Ishikawa (cell line): ENCODE results near the gene KLRC1.

Experiments
- CEBPB ChIP-seq: IDR thresholded peaks from 2 replicates; pipeline ENCODE4 v1.6.1; 2012
- CREB1 ChIP-seq: IDR thresholded peaks from 2 replicates; pipeline ENCODE4 v1.6.1; 2012; ENCODE audit warnings: low read depth
- EGR1 ChIP-seq: IDR thresholded peaks from 2 replicates; pipeline ENCODE4 v1.6.1; 2012
- EP300 ChIP-seq: IDR thresholded peaks from 2 replicates; pipeline ENCODE4 v1.6.1; 2012; ENCODE audit warnings: borderline replicate concordance
- FOXM1 ChIP-seq: IDR thresholded peaks from 2 replicates; pipeline ENCODE4 v1.6.1; 2012; ENCODE audit warnings: low read depth, borderline replicate concordance
- NFIC ChIP-seq: IDR thresholded peaks from 2 replicates; pipeline ENCODE4 v1.6.1; 2012
- RAD21 ChIP-seq: IDR thresholded peaks from 2 replicates; pipeline ENCODE4 v1.6.1; 2012; ENCODE audit warnings: low read depth
- REST ChIP-seq: IDR thresholded peaks from 2 replicates; pipeline ENCODE4 v1.6.1; 2012; ENCODE audit warnings: low read depth, mild to moderate bottlenecking
- TAF1 ChIP-seq: IDR thresholded peaks from 2 replicates; pipeline ENCODE4 v1.6.1; 2012; ENCODE audit warnings: low read depth, mild to moderate bottlenecking
- TCF12 ChIP-seq: IDR thresholded peaks from 2 replicates; pipeline ENCODE4 v1.6.1; 2012; ENCODE audit warnings: low read depth
- TEAD4 ChIP-seq: IDR thresholded peaks from 2 replicates; pipeline ENCODE4 v1.6.1; 2012
- YY1 ChIP-seq: IDR thresholded peaks from 2 replicates; pipeline ENCODE4 v1.6.1; 2012; ENCODE audit warnings: low read depth
- ZBTB7A ChIP-seq: IDR thresholded peaks from 2 replicates; pipeline ENCODE4 v1.6.1; 2012; ENCODE audit warnings: low read depth
- TF ChIP-seq, protein P1 (sequence below): IDR thresholded peaks from 2 replicates; pipeline ENCODE4 v1.6.1; 2012

Gene KLRC1

DNA sequence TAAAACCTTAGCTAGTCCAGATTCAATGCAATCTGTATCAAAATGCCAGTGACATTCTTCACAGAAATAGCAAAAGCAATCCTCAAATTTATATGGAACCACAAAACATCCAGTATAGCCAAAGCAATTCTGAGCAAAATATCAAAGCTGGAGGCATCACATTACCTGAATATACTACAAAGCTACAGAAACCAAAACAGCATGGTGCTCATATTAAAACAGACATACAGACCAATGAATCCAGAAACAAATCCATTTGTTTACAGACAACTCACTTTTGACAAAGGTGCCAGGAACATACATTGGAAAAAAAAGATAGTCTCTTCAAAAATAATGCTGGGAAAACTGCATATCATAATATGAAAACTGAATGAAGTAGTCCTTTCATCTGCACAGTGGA lies 48.4 kb downstream of the KLRC1 start:
- TF ChIP-seq ZBTB7A (no peak), TAF1 (no peak), FOXM1 (no peak), RAD21 (no peak), TCF12 (no peak), CEBPB (no peak), TEAD4 (no peak), NFIC (no peak), YY1 (no peak), EP300 (no peak), REST (no peak)
- TF ChIP-seq, protein P1, sequence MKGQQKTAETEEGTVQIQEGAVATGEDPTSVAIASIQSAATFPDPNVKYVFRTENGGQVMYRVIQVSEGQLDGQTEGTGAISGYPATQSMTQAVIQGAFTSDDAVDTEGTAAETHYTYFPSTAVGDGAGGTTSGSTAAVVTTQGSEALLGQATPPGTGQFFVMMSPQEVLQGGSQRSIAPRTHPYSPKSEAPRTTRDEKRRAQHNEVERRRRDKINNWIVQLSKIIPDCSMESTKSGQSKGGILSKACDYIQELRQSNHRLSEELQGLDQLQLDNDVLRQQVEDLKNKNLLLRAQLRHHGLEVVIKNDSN = no peak

- no peak for TF ChIP-seq YY1
- no peak for TF ChIP-seq NFIC
- TF ChIP-seq TAF1 = no peak
- no peak for TF ChIP-seq TCF12
- no peak for TF ChIP-seq CREB1
- TF ChIP-seq TEAD4 = no peak
- TF ChIP-seq CEBPB = no peak
- TF ChIP-seq, protein P1 = no peak
- TF ChIP-seq REST = no peak
- TF ChIP-seq ZBTB7A = no peak
- no peak for TF ChIP-seq EGR1
- TF ChIP-seq FOXM1 = no peak
- no peak for TF ChIP-seq EP300
These were observed 52.3 kb downstream of the KLRC1 start for GRCh38 chr12:10400829-10401228.

- TF ChIP-seq EGR1 = no peak
- TF ChIP-seq FOXM1 = no peak
- no peak for TF ChIP-seq TAF1
- TF ChIP-seq CEBPB = no peak
These were observed 55.0 kb downstream of the KLRC1 start for GRCh38 chr12:10398168-10398567.

DNA sequence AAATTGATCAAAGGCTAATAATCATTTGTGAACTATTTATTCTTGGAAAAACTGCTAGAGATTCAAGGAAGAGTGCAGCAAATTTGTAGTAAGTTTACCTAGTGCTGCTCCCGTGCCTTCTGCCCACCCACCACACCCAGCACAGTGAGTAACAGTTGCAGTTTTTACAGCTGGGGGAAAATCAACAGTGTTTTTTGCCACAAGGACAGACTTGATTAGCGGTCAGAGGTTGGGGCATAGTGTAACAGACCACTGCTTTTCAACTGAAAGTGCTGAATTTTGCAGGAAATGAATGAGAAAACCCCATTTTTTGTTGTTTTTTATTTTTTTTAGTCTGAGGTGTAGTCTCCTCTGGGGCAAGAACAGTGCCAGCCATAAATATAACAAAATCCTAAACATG lies 55.9 kb downstream of the KLRC1 start:
- no peak for TF ChIP-seq EGR1
- TF ChIP-seq ZBTB7A = no peak
- no peak for TF ChIP-seq CEBPB
- no peak for TF ChIP-seq TEAD4
- no peak for TF ChIP-seq YY1
- TF ChIP-seq RAD21 = no peak
- no peak for TF ChIP-seq REST
- TF ChIP-seq FOXM1 = no peak
- TF ChIP-seq EP300 = no peak
- TF ChIP-seq TCF12 = no peak
